HCT116 (cell line): ENCODE data around the gene ADGRV1.

Experiments
- EGR1 ChIP-seq: IDR thresholded peaks from 2 replicates; pipeline ENCODE4 v1.6.1; 2012; ENCODE audit warnings: low read depth
- EZH2phosphoT487 ChIP-seq: fragments of 200-600 bp; IDR thresholded peaks from 2 replicates; pipeline ENCODE4 v1.6.1; 2018; ENCODE audit warnings: antibody characterized with exemption, borderline replicate concordance
- MAX ChIP-seq: IDR thresholded peaks from 2 replicates; pipeline ENCODE4 v1.6.1; 2012
- POLR2AphosphoS5 ChIP-seq: IDR thresholded peaks from 2 replicates; pipeline ENCODE4 v1.6.1; 2011; ENCODE audit warnings: mild to moderate bottlenecking, low read depth, low read length, moderate library complexity
- TF ChIP-seq, protein P1 (sequence below), 3 experiments: fragments of 200-600 bp in 1 of 3; sonication (generic) in 1 of 3; IDR thresholded peaks in 2 of 3; conservative IDR thresholded peaks in 1 of 3; 2 replicates each; pipeline ENCODE4 v1.5.1; 2012 to 2017; ENCODE audit warnings: low read depth in 2 of 3, low read length in 2 of 3, antibody characterized with exemption in 1 of 3, borderline replicate concordance in 1 of 3, control low read depth in 1 of 3, mild to moderate bottlenecking in 1 of 3, mixed read lengths in 1 of 3, mixed run types in 1 of 3, moderate library complexity in 1 of 3; ENCODE audit not compliant: insufficient read depth in 1 of 3
- TF ChIP-seq, protein P2 (sequence below): IDR thresholded peaks from 2 replicates; pipeline ENCODE4 v1.6.1; 2012

DNA sequence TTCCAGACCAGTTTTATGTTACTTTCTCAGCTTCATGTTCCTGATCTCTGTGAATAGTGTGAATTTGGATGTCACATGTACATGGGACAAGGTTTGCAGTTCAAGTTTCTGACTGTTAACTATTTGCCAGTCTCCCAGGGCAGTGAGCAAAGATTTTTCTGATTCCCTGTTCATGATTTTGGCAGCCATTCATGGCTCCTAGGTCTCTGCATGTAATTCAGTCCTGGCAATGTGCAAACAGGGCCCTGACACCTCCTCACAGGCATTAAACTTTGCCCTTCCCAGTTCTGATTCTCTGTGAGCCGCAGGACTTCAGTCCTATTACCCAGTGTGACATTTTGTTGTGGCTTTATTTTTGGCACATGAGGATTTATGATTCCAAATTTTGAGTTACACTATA lies 474.8 kb downstream of the ADGRV1 start:
- TF ChIP-seq MAX (no peak), EGR1 (no peak), POLR2AphosphoS5 (no peak), EZH2phosphoT487 (no peak)
- TF ChIP-seq, protein P1, sequence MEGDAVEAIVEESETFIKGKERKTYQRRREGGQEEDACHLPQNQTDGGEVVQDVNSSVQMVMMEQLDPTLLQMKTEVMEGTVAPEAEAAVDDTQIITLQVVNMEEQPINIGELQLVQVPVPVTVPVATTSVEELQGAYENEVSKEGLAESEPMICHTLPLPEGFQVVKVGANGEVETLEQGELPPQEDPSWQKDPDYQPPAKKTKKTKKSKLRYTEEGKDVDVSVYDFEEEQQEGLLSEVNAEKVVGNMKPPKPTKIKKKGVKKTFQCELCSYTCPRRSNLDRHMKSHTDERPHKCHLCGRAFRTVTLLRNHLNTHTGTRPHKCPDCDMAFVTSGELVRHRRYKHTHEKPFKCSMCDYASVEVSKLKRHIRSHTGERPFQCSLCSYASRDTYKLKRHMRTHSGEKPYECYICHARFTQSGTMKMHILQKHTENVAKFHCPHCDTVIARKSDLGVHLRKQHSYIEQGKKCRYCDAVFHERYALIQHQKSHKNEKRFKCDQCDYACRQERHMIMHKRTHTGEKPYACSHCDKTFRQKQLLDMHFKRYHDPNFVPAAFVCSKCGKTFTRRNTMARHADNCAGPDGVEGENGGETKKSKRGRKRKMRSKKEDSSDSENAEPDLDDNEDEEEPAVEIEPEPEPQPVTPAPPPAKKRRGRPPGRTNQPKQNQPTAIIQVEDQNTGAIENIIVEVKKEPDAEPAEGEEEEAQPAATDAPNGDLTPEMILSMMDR (IDR thresholded peaks at IDR 0.05 in 2 of 3, conservative IDR thresholded peaks at IDR 0.05 in 1 of 3; ENCODE audit: borderline replicate concordance in 1 of 3, insufficient read depth in 1 of 3, low read depth in 2 of 3, low read length in 2 of 3), result no peak
- TF ChIP-seq, protein P2, sequence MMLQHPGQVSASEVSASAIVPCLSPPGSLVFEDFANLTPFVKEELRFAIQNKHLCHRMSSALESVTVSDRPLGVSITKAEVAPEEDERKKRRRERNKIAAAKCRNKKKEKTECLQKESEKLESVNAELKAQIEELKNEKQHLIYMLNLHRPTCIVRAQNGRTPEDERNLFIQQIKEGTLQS, result no peak
